BE2C (cell line): ENCODE measurements around the gene HECTD4.

ENCODE experiments used
- DNase-seq: peaks from one replicate; pipeline ENCODE4 v3.0.0-alpha.2; 2020
- H3K27me3 ChIP-seq: fragments of 250-450 bp; sonication (Bioruptor Pico); 2 replicates; pipeline ENCODE4 v1.5.1; 2020; ENCODE audit warnings: mild to moderate bottlenecking
- H3K36me3 ChIP-seq: fragments of 250-450 bp; sonication (Bioruptor Pico); 2 replicates; pipeline ENCODE4 v1.5.1; 2020; ENCODE audit warnings: mild to moderate bottlenecking
- H3K4me1 ChIP-seq: fragments of 250-450 bp; sonication (Bioruptor Pico); 2 replicates; pipeline ENCODE4 v1.5.1; 2020
- H3K4me3 ChIP-seq: 2 replicates; pipeline ENCODE4 v1.5.1; 2011; ENCODE audit warnings: low read depth, low read length
- H3K9me3 ChIP-seq: fragments of 250-450 bp; sonication (Bioruptor Pico); 2 replicates; pipeline ENCODE4 v1.5.1; 2020
- CTCF ChIP-seq: IDR thresholded peaks from 2 replicates; pipeline ENCODE4 v1.5.1; 2012; ENCODE audit warnings: mild to moderate bottlenecking, low read depth, low read length

HECTD4 gene

DNA sequence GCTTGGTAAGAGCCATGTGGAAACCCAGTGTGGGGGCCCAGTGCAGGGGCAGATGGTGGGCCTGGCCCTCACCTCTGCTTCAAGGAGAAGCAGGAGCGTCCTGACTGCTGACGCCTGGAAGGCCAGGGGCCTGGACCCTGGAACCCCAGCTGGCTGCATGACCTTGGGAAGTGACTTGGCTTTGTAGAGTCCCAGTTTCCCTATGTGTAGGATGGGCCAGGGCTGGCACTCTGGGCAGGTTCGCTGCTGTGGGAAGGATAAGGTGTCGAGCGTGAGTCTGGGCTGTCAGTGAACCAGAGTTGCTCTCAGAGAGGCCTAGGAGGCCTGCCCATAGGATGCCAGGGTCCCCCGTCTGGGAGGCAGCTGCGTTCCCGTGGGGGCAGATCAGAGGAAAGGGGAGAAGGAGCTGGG, 213.7 kb downstream of the HECTD4 start:
- Histone ChIP-seq H3K36me3 (peaks cover 22% of the 10 kb centered on the region), H3K27me3 (no peaks in the 10 kb centered on the region), H3K4me3 (no peak overlapping the region), H3K9me3 (no peaks in the 10 kb centered on the region), H3K4me1 (no peaks in the 10 kb centered on the region)
- no peak for DNase-seq
- no peak for TF ChIP-seq CTCF

GRCh38 chr12:112167718-112168525, 214.3 kb downstream of the HECTD4 start:
- H3K4me1 ChIP-seq, result no peaks in the 10 kb centered on the region
- no peaks in the 10 kb centered on the region for H3K9me3 ChIP-seq
- H3K4me3 ChIP-seq, result no peak overlapping the region
- no peaks in the 10 kb centered on the region for H3K27me3 ChIP-seq
- H3K36me3 ChIP-seq, result peaks cover 22% of the 10 kb centered on the region
- DNase-seq, result no peak
- no peak for TF ChIP-seq CTCF

GRCh38 chr12:112167031-112167461, 215.2 kb downstream of the HECTD4 start:
- peaks cover 22% of the 10 kb centered on the region for H3K36me3 ChIP-seq
- no peaks in the 10 kb centered on the region for H3K9me3 ChIP-seq
- TF ChIP-seq CTCF, result no peak
- H3K27me3 ChIP-seq, result no peaks in the 10 kb centered on the region
- no peak overlapping the region for H3K4me3 ChIP-seq
- H3K4me1 ChIP-seq, result no peaks in the 10 kb centered on the region
- DNase-seq, result no peak

DNA sequence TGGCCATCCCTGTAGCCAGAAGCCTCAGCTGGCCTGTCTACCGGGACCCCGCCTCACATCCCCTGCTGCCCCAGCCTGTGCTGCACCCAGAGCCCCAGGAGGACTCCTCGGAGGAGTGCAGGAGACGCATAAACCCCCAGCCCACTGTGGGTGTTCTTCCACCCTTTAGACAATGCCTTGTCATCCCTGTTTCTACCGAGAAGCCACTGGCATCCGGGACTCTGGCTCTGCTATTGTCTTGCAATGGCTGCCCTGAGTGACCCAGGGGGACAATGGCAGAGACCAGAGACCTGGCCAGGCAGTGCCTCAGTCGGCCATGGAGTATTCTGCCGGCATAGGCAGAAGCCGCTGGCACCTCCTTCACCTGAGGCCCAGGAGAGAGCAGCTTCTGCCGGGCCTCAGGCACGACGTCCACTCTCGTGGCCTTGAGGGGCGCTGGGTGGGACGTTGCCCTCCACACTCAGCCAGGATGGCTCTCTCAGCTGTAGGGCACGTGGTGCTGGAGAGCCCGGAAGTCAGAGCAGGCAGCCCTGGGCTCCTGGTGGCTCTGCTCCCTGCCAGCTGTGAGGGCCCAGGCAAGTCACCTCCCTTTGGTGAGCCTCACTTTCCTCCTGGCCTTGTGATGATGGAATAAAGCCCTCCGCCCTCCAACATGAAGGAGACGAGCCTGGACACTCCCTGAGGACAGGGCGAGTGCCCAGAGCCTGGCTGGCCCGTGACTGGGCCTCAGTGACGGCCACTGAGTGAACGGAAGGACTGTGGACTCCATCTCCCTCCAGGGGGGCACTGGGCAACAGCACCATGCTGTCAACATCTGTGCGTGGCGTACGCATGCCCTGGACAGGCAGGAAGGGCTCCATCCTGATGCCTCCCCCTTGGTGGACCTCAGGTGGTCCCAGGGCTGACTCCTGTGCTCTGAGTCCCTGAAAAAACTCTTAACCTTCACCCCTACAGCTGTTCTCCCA, 215.9 kb downstream of the HECTD4 start:
- no peaks in the 10 kb centered on the region for H3K27me3 ChIP-seq
- TF ChIP-seq CTCF, result no peak
- H3K4me1 ChIP-seq, result no peaks in the 10 kb centered on the region
- H3K36me3 ChIP-seq, result peaks cover 22% of the 10 kb centered on the region
- no peak for DNase-seq
- H3K4me3 ChIP-seq, result no peak overlapping the region
- H3K9me3 ChIP-seq, result no peaks in the 10 kb centered on the region

DNA sequence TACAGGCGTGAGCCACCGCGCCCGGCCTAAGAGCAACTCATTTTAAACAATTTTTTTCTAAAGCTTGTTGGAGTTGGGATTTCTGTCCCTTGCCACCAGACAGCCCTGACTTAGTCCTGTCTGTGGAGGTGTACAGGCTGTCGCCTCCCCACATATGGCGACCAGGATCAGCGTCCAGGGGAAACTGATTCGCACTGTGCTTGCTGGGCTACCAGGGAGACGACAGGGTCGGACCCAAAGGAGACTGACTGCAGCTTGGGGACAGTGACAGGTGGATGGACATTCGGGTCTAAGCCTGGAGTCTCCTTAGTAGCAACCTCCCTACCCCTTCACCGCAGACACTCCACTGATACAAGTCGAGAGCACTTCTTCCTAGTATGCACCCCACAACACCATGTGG, 216.6 kb downstream of the HECTD4 start:
- no peak for TF ChIP-seq CTCF
- H3K36me3 ChIP-seq, result peaks cover 20% of the 10 kb centered on the region
- no peak for DNase-seq
- H3K4me3 ChIP-seq, result no peak overlapping the region
- no peaks in the 10 kb centered on the region for H3K4me1 ChIP-seq
- no peaks in the 10 kb centered on the region for H3K27me3 ChIP-seq
- no peaks in the 10 kb centered on the region for H3K9me3 ChIP-seq
